Measurements from ENCODE around the gene PAM.

GRCh38 chr5:103041071-103041676 lies 286.1 kb downstream of the PAM start:
- peak; percentile 49 to 61 (median 56) for TF ChIP-seq CTCF (IDR thresholded peaks at IDR 0.05)
- no peak for TF ChIP-seq POLR2A (IDR thresholded peaks at IDR 0.05)
